GM19023 (cell line): ENCODE results near the gene SHISA5.
"Not testable (repeated sequence)": the region's sequence is repeated elsewhere in the genome, so short reads cannot be mapped to it uniquely, and the experiment has no call there.

ENCODE experiments used
- ATAC-seq: cut with Tn5 transposase; IDR thresholded peaks from one replicate; pipeline ENCODE4 v1.9.1; 2021; ENCODE audit warnings: mild to moderate bottlenecking, moderate library complexity; ENCODE audit not compliant: unreplicated experiment

The SHISA5 gene

DNA sequence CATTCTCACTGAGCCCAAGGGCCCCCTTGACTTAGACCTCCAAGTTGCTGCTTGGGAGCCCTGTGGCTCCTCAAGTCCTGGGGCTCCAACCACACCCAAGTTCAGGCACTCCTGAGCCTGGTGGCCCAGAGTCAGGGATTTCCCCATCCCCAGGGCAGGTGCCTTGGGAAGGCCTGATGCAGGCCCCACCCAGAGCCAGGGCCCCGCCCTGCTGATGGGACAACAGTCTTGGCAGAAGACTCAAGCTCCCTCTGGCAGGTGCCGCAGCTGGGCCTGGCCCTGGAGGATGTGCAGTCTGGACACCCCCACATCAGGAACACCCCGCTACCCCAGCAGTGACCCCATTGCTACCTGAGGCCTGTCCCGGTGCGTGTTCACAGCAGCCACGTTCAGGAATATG is 17.7 kb upstream of the SHISA5 start:
- ATAC-seq: no peak

DNA sequence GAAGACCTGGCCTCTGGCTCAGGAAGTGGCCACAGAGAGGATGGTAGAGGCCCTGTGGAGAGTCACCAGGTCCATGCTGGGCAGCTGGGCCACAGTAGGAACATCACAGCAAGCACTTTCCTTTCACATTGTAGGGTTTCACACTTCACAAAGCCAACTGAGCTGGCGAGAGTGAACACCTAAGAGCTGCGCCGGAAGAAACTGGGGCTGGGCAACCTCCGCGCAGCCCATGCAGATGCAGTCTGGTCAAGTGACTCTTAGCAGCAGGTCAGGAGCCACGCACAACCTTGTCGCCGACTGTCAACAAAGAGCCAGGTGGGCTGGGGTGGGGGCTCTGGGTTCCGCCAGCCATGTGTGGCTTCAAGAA is 15.3 kb upstream of the SHISA5 start:
- no peak for ATAC-seq

DNA sequence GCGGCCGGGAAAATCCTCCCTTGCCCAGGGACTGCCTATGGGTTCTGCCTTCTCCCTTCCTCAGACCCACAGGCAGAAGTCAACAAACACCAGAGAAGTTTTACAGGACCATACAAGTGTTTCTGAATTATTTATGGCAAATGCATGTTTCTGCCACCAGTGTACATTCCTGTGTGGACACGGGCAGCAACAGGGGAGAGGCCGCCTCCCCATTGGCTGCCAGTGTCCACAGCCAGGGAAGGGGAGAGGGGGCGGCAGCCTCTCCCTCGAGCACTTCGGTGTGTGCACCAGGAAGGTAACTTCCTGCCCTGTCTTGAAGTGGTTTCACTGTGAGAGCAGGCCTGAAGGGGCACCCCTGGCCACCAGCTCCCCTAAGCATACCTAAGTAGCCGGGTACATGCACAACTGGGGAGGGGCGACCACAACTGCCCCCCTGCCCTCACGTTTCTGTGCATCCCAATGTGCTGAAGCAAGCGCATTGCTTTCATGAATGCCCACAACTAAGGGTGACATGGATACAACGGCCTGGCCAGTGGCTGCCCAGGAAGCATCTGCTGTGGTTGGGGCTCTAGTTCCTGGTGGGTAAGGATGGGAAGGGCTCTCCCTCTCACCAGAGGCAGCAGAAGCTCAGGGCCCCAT is 14.8 kb upstream of the SHISA5 start:
- ATAC-seq: no peak

DNA sequence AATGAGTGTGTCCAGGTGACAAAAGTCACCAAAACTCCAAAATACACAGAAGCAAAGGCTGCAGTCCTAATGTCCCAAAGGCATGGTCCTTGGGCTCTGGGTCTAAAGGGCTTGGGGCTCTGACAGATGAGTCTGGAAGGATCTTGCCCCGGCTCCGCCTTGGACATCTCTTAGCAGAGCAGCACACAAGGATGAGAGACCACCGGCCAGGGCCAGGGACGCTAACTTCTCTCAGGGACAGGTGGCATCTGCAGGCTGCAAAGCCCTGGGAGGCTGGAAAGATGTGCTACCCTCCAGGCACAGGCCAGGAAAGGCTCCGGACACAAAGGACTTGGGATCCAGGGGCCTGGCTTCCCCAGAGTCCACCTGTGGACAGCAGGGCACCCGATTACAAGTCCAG is 14.1 kb upstream of the SHISA5 start:
- no peak for ATAC-seq

DNA sequence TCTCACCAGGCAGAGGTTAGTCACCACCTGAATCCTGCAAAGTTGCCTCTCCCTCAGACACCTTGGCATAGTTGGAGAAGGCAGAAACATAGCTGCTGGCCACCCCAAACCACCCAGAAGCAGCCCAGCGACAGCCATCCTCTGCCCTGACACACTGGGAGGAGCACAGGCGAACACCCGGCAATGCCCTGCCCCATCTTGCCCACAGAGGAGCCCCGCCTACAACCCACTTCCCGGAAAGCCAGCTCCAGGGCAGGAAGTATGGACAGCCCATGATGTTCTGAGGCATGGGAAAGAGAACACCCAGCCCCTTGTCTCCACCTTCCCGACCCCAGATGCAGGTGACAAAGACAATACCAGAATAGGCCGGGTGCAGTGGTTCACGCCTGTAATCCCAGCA is 12.6 kb upstream of the SHISA5 start:
- ATAC-seq: no peak

DNA sequence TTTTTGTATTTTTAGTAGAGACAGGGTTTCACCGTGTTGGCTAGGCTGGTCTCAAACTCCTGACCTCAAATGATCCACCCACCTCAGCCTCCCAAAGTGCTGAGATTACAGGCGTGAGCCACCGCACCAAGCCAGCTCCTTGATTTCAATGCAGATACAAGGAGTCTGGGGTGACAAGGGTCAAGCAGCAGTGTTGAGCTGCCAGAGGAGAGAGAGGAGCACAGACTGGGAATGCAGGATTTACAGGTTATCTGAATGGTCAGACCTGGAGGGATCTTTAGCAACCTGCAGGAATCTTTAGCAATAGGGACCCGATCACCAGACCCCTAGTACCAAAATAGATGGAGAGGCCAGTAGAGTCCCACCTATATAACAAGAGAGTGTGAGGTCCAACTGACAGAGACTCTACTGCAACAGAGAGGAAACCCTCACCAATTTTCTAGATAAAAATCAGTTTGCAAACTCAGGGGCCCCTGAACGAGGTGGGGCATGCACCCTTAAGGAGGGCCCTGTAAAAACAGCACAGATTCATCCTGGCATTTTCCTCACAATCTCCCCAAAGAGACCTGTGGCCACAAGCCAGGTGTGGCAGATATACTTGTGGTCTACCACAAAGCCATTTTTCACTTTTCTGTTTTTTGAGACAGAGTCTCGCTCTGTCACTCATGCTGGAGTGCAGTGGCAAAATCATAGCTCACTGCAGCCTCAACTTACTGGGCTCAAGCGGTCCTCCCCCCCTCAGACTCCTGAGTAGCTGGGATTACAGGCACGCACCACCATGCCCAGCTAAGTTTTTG is 10.7 kb upstream of the SHISA5 start:
- ATAC-seq: no peak

DNA sequence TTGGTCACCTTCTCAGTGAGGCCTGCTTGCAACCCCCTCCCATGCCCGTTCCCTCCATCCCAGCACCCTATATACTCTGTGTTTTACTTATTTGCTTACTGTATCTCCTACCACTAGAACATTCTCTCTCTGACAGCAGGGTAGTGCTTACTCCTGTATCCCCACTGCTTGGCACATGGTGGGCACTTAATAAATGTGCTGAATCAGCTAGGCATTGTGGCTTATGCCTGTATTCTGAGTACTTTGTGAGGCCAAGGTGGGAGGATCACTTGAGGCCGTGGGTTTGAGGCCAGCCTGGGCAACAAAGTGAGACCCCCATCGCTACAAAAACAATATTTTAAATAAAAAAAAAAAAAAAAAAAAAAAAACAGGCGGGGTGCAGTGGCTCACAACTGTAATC is 7.6 kb upstream of the SHISA5 start:
- no peak for ATAC-seq

DNA sequence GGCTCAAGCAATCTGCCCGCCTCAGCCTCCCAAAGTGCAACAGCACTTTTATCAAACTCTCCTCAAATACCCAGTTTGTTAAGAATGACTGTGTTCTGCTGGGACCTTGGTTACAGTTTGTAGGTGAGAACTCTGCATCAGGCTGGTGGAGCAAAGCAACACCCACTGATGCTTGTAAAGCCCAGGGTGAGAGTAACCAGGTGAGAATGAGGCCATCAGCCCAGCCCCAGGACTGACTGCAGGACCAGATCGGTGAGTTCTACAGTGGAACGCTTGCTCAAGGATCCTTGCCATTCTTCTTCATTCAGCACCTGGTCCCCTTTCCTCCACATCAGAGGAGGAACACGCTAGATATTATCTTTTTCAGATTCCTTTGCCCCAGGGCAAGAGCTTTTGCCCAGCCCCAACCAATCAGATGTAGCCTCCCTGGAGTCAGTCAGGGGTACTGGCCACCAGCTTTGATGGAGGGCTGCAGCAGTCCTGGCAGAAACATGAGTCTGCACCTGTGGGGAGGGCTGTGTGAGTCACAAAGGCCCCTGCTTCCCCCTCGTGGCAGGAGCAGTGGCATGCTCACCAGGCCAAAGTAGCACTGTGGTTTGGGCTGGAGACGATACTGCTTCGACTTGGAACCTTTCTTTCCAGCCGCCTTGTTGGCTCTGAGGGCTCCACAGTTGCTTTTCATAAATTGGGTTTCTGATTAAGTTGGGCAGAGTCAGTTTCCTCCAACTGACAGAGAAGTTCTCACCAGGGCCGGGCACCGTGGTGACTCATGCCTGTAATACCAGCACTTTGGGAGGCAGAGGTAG is 3.5 kb upstream of the SHISA5 start:
- ATAC-seq: no peak

DNA sequence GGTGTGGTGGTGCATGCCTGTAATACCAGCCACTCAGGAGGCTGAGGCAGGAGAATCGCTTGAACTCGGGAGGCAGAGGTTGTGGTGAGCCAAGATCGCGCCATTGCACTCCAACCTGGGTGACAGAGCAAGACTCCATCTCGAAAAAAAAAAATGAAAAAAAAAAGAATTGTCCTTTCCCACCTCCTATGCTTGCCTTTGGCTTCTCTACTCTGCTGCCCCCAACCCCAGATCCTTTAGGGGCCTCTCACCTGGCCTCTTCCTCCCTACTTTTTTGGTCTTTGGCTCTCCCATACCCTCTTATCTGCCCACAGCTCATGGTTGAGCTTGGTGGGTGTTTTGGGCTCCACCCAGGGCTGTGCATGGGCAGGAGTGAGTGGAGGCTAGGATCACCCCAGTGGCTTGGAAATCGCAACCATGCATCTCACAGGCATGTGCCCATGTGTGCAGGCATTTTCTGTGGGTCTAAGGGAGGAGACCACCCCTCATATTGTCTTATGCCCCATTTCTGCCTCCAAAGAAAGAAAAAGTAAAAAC is 2.1 kb upstream of the SHISA5 start:
- ATAC-seq: no peak

DNA sequence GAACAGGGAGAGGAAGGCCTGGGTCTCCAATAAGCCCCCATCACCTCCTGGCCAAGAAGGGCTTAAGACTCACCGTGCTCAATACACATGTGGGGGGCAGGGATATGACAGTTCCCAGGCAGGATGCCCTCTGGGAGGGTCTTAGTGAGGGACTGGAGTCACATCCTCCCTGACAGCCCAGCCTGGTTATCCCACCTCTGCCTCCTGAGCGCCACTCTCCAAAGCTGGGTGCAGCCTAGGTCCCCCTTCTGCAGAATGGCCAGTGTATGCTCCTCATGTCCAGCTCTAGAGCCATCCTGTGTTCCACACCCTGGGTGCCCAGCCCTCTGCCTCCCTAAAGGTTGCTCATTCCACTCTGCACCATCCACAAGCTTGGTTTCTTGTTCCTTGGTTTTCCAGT is 1.2 kb upstream of the SHISA5 start:
- no peak for ATAC-seq

DNA sequence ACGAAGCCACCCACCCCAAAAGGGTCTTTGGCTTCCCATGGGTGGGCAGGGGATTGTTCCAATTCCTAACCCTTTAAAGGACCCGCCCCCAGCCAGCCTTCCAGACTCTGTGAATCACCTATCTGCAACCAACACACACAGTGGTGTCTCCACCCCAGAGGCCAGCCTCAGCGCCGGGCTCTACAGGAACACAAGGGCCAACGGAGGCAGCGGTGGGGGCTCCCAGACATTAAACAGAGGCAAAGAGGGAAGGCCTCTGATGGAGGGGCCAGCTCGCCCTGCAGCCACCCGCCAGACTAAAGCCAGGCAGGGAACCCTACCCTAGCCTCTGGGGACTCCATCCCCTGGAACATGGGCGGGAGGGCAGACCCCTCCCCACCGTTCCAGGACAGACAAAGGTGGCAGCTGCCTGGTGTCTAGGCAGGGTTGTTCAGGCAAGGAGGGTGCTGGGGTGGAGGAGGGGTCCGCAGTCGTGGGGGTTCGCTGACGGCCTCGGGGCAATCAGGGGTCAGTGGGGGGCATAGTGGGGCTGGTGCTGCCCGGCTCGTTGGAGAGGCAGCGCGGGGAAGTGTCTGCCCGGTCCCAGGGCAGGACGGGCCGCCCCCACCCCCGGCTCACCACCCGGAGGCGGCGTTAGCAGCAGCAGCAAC is 448 bp downstream of the SHISA5 start:
- ATAC-seq: no peak

DNA sequence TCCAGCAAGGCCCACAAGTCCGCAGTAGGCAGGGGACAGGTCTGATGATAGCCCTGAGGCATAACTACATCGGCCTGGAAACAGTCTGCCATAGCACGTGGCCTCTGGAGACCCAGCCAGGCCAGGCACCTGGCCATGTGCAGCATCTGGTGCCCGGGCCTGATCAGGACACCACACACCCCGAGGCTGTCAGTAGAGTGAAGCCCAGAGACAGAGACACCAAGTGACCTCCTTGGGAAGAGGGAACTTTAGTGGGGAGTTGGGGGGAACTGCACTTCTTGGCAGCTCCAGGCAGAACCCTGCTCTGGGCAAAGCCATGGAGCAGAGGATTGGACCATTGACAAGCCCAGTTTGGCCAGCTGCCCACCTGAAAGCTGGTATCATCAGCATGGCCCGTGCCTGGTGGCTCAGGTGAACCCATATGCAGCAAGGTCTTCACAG is 1.2 kb downstream of the SHISA5 start:
- ATAC-seq: no peak

DNA sequence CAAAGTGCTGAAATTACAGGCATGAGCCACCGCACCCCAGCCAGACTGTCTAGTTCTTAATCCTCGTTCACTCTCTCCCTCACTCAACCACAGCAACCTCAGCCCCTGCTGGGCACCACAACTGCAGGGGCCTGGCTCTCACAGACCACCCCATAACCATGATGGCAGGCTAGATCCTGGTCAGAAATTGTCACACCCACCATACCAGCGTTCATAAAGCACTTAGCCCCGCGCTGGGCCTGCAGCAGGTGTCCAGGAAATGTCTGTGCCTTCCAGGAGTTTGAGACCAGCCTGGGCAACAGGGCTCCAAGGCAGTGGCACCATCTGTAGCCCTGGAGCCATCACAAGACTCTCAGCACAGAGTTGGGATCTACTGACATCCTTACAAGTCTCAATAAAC is 1.9 kb downstream of the SHISA5 start:
- no peak for ATAC-seq

DNA sequence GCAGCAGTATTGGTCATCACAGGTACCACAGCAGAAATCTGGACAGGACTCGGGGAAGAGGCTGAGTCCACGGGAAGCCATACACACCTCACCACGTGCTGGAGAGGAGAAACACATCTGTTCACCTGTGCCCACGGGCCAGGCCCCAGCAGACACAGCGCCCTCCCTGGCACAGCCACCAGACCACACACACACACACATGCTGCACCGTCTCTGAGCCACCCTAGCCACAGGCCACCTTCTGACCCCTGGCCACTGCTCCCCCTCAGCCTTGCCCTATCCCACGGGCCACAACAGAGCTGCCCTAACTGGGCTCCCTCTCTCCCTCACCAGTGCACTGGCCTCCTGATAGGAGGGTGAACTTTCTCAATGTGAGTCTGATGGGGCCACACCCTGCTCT is 2.8 kb downstream of the SHISA5 start:
- no peak for ATAC-seq

DNA sequence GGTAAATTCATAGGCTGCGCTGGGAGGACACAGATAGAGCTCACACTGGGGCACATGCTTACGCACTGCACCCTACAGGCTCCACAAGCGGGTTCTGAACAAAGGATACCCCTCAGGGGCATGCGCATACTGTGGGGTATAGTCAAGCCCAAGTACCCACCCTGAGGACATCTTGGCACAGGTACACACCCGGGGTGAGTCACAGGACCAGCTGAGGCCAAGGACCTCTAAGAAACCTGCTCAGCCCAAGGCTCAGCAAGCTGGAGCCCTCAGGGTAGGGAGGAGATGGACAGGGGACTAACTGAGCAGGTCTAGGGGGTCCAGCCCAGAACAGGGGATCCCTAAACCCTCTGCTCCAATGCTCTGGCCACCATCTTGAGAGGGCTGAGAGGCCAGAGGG is 3.3 kb downstream of the SHISA5 start:
- ATAC-seq: no peak

DNA sequence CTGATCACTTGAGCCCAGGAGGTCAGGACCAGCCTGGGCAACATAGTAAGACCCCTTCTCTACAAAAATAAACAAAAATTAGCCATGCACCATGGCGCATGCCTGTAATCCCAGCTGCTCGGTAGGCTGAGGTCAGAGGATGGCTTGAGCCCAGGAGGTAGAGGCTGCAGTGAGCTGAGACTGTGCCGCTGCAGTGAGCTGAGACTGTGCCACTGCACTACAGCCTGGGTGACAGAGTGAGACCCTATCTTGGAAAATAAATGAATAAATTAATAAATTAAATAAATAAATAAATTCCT is 10.8 kb downstream of the SHISA5 start:
- ATAC-seq: no peak

DNA sequence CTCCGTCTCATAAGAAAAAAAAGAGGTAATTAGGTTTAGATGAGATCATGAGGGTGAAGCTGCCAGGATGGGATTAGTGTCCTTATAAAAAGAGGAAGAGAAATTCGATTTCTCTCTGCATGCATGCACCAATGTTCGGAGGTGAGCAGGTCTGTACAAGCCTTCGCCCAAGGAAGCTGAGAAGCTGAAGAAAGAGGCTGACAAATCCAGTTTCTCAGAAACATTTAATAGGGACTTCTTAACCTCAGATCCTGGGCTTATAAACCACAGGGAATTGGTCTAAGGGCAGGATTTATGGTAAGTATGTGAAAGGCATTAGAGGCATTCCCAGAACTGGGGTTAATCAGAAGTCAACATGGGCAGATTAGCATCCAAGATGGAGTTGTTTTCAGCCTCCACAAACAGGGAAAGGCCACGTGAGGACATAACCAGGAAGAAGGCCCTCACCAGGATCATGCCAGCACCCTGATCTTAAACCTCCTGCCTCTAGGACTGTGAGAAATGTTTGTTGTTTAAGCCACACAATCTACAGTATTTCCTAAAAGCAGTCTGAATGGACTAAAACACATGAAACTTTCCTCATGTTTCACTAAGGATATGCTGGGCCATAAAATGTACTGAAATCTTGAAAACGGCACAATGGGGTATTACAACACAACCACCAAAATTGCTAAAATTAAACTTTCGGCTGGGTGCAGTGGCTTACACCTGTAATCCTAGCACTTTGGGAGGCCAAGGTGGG is 11.3 kb downstream of the SHISA5 start:
- ATAC-seq: no peak

DNA sequence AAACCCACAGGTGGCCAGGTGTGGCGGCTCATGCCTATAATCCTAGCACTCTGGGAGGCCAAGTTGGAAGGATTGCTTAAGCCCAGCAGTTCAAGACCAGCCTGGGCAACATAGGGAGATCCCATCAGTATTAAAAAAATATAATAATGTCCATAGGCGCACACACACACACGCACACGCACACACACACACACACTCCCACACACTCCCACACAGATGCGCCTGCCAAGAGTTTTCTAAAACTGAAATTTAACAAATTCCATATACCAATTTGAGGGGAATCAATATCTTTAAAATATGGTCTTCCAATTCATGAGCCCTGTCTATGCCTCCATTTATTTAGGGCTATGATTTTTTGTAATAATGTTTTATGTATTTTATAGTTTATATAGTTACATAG is 17.0 kb downstream of the SHISA5 start:
- ATAC-seq: no peak

DNA sequence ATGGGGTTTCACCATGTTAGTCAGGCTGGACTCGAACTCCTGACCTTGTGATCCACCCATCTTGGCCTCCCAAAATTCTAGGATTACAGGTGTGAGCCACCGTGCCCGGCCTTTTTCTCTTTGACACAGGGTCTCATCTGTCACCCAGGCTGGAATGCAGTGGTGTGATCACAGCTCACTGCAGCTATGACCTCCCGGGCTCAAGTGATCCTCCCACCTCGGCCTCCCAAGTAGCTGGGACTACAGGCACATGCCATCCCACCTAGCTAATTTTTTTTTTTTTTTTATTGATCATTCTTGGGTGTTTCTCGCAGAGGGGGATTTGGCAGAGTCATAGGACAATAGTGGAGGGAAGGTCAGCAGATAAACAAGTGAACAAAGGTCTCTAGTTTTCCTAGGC is 21.2 kb downstream of the SHISA5 start:
- ATAC-seq: not testable (repeated sequence)

DNA sequence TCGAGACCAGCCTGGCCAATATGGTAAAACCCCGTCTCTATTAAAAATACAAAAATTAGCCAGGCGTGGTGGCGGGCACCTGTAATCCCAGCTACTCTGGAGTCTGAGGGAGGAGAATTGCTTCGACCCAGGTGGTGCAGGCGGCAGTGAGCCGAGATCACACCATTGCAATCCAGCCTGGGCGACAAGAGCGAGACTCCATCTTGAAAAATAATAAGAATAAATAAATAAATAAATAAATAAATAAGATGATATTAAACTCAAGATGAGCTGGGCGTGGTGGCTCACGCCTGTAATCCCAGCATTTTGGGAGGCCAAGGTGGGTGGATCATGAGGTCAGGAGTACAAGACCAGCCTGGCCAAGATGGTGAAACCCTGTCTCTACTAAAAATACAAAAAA is 23.1 kb downstream of the SHISA5 start:
- not testable (repeated sequence) for ATAC-seq
